Measurements from ENCODE around the gene TGM3.

TGM3 gene

GRCh38 chr20:2379511-2380229, 83.9 kb downstream of the TGM3 start:
- no peak for DNase-seq (ENCODE audit: low read depth in 2 of 2)

- no peak for DNase-seq (ENCODE audit: low read depth in 2 of 2)
These were observed 84.8 kb downstream of the TGM3 start, which contains the start of gene TGM6 for GRCh38 chr20:2380601-2381000. Gene TGM6, plus strand, starts transcription at chr20:2380901. Its CDS starts 68 bp downstream, at chr20:2380969.

- no peak for DNase-seq (ENCODE audit: low read depth in 2 of 2)
These were observed 85.5 kb downstream of the TGM3 start for GRCh38 chr20:2381303-2381702.

GRCh38 chr20:2382833-2383232, 87.0 kb downstream of the TGM3 start:
- no peak for DNase-seq (ENCODE audit: low read depth in 2 of 2)

GRCh38 chr20:2385026-2385425, 89.2 kb downstream of the TGM3 start:
- DNase-seq (ENCODE audit: low read depth in 2 of 2), result no peak

GRCh38 chr20:2385496-2385895, 89.7 kb downstream of the TGM3 start:
- no peak for DNase-seq (ENCODE audit: low read depth in 2 of 2)

- DNase-seq (ENCODE audit: low read depth in 2 of 2), result no peak
These were observed 90.8 kb downstream of the TGM3 start for GRCh38 chr20:2386516-2387179.

- peak; percentile 34 to 62 for DNase-seq (ENCODE audit: low read depth in 2 of 2)
These were observed 91.4 kb downstream of the TGM3 start for GRCh38 chr20:2387180-2387577.

- no peak for DNase-seq (ENCODE audit: low read depth in 2 of 2)
These were observed 91.8 kb downstream of the TGM3 start for GRCh38 chr20:2387580-2387979.

Measured in stimulated activated CD4-positive, alpha-beta T cell treated with anti-CD3 and anti-CD28 coated beads, Interleukin-4, amount 100 ng/mL, for 48 hours (primary cell).